Keratinocyte (primary cell): ENCODE measurements around the gene ADAMTS7.

Source experiments
- EZH2 ChIP-seq: IDR thresholded peaks from one replicate; pipeline ENCODE4 v1.6.1; 2012; ENCODE audit warnings: inconsistent platforms, mild to moderate bottlenecking, low read length, moderate library complexity
- TF ChIP-seq, protein P1 (sequence below), 3 experiments: IDR thresholded peaks in 1 of 3; conservative IDR thresholded peaks in 1 of 3; optimal IDR thresholded peaks in 1 of 3; 2 replicates in 2 of 3; 3 replicates in 1 of 3; pipeline versions ENCODE3 to v1.5.1; 2011; ENCODE audit warnings: low read length in 3 of 3, mild to moderate bottlenecking in 3 of 3, moderate library complexity in 2 of 3, control low read depth in 1 of 3, inconsistent platforms in 1 of 3; ENCODE audit not compliant: insufficient read depth in 2 of 3; ENCODE audit errors: extremely low read depth in 1 of 3

DNA sequence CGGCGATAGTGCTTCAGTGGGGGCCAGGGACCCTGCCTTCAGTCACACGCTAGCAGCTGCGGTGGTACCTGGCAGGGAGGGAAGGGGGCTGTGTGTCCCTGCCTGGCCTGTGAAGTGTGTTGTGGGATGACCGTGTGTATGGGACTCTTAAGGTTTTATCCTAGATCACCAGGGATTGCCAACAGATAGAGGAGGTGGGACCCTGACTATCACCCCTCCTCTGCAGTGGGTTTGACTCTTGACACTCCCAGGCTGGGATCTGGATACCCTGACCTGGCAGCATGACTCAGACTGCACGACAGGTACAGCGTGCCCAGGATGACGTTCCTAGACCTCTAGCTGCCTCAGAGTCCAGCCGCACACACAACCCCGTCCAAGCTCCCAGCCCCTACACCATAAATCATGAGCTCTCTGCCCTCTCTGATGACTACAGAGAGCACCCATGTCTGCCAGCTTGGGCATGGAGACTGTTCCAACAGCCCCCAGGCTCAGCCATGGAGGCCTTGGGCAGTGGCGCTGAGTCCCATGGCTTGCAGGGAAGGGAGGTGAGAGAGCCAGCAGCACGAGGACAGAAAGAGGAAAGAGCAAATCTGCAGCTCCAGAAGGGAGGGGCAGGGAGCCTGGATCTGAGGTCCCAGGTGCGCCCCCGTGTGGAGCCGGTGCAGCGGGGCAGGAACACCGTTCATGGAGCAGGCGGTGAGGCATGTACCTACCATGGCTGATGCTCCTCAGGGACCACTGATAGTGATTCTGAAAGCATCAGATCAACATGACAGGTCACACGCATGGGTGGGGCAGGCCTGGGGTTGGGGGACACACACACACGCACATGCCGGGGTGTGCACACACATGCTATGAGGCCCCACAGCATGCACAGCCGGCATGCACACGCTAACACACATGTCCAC is 71.0 kb downstream of the ADAMTS7 start:
- TF ChIP-seq, protein P1, sequence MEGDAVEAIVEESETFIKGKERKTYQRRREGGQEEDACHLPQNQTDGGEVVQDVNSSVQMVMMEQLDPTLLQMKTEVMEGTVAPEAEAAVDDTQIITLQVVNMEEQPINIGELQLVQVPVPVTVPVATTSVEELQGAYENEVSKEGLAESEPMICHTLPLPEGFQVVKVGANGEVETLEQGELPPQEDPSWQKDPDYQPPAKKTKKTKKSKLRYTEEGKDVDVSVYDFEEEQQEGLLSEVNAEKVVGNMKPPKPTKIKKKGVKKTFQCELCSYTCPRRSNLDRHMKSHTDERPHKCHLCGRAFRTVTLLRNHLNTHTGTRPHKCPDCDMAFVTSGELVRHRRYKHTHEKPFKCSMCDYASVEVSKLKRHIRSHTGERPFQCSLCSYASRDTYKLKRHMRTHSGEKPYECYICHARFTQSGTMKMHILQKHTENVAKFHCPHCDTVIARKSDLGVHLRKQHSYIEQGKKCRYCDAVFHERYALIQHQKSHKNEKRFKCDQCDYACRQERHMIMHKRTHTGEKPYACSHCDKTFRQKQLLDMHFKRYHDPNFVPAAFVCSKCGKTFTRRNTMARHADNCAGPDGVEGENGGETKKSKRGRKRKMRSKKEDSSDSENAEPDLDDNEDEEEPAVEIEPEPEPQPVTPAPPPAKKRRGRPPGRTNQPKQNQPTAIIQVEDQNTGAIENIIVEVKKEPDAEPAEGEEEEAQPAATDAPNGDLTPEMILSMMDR (optimal IDR thresholded peaks at IDR 0.05 in 1 of 3, IDR thresholded peaks at IDR 0.05 in 1 of 3, conservative IDR thresholded peaks at IDR 0.05 in 1 of 3; ENCODE audit: extremely low read depth in 1 of 3, insufficient read depth in 2 of 3, low read length in 3 of 3), result peak; percentile 51 to 88 (median 59)
- no peak for TF ChIP-seq EZH2
